Muscle of back (tissue), 11 donors: ENCODE results near the gene SRSF4. TPM values are rescaled to one million over a fixed set of nuclear protein-coding genes. Genes with fewer than 3 reads are reported as not detected.
A peak's percentile ranks its signal among the peaks of the same experiment; 100 is the strongest.
"Not testable (repeated sequence)": the region's sequence is repeated elsewhere in the genome, so short reads cannot be mapped to it uniquely, and the experiment has no call there.

Experiments
- DNase-seq, 3 donors: peaks; one replicate each; pipeline versions ENCODE4 v3.0.0 to v3.0.0-alpha.2; 2013
- polyA plus RNA-seq, 10 donors: library from polyadenylated mRNA; unstranded; fragments of 120-200 nt; gene quantifications; one replicate each; pipeline ENCODE4 v1.2.1, GENCODE V29; 2013; ENCODE audit not compliant: insufficient read length in 10 of 10

SRSF4 gene
- polyA plus RNA-seq, 10 donors: 57.3 to 82.7 (median 64.0) TPM

- DNase-seq: no peak
These were observed 53.0 kb downstream of the SRSF4 start for GRCh38 chr1:29128739-29129138.

DNA sequence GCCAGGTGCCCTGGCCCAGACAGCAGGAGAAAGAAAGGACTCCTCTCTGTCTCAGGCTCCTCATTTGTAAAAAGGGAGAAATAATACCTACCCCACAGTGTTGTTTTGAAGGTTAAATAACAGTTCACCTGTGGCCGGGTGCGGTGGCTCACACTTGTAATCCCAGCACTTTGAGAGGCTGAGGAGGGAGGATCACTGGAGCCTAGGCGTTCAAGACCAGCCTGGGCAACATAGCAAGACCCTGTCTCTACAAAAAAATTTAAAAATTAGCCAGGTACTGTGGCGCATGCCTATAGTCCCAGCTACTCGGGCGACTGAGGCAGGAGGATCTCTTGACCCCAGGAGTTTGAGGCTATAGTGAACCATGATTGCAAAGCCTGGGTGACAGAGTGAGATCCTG lies 55.5 kb downstream of the SRSF4 start:
- DNase-seq: no peak

DNA sequence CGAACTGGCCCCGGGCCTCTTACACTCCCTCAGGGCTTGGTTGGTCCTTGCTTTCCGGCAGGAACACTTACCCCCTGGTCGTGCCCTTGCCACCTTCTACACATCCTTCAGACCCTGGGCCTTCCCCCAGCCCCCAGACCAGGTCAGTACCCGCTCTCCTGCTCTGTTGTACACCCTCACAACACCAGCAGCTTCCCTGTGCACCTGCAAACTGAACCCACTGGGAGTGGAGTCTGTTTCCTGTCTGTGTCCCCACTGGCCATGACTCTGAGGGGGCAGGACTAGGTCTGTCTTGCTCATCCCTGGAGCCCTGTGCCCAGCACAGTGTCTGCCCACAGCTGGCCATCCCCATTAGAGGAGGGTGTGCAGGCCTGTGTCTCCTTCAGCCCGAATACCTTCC lies 55.9 kb downstream of the SRSF4 start:
- no peak for DNase-seq

DNA sequence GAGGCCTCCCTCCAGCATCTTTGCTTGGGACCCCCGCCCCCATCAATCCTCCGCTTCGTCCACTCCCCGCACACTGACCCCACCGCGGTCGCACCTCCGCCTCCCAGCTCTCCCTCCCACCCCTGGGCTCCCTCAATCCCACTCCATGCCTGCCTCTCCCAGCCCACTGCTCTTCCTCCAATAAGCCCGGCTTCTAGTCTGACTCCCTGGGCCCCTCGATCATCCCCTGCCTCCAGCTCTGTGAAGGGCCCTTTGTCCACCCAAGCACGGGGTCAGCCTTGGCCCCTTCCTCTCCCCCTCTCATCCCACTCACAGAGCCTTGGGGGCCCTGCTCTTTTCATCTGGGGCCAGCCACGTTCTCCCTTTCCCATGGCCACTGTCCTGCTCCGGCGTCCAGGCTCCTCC lies 56.5 kb downstream of the SRSF4 start:
- DNase-seq: no peak

DNA sequence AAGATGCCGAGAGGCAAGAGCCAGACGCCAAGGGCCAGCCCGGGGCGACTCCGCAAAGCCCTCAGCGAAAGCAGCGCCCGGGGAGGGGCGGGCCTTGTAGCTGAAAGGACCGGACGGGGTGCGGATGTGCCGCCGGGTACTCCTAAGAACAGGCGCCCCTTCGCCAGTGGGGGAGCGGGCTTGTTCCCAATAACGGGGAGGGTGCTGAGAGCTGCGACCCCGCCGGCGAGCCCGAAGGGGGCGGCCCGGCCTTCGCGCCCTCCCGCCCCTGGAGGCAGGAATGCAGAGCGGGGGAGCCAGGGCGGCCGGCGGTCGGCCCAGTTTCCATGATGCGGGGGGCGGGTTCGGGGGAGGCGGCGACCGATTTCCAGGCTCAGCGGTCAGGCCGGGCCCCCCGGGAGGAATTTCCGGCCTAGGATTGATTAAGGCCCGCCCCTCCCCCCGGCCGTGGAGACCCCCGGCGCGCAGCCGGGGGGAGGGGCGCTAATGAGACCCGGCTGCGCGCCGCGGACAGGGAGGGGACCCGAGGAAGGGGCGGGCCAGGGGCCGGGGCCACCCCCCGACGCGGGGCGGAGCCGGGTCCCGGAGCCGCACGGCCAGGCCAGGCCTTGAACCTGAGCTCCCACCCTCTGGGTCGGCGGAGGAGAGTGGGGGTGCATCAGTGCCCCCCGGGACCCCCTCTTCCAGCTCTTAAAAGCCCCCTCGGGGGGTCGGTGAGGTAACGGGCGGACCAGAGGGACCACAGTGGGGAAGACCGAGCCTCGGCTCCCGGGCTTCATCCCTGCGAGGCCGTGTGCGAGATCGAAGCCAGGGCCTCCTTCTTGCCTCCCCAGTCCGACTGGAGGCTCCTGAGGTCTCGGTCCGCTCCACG lies 57.1 kb downstream of the SRSF4 start:
- DNase-seq: peak; percentile 85 to 97 (median 93)

- peak in 1 of 3 donors; percentile 22 for DNase-seq
These were observed 57.8 kb downstream of the SRSF4 start, which contains the start of gene TMEM200B for GRCh38 chr1:29123887-29124365. Gene TMEM200B, minus strand, starts transcription at chr1:29123903. Its CDS starts 2,075 bp downstream, at chr1:29121828.

DNA sequence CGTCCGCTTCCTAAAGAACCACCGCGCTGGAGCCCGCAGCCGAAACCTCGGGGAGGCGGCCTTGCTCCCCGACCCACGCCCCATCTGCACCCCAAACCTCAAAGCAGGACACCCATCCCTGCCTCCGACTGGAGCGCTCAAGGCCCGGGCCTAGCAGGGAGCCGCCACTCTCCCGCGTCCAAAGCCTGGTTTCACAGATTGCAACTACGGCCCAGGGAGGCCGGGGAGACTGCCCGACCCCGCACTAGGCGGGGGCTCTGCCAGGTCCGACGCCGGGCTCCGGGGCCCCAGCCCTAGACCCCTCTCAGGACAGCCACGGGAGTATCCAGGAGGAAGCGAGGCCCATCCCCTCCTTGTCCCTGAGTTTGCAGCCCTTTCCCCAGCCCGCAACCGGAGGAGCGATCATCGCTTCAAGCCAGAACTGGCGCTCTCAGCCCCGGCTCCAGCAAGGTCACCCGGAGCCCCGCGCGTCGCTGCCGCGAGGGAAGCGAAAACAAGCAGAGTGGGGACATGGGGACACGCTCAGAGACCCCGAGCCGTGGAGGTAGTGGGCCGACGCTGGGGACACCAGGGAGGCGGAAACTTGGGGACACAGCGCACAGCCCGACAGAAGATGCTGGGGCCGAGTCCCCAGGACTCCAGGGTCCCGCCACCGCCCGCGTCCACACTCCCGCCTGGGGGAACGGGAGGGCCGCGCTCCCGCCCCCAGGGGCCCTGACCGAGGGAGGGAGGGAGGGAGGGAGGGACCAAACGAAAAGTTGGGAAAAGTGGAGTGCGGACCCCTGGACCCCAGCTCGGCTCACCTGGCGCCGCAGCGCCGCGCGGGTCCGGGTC lies 58.4 kb downstream of the SRSF4 start:
- peak in 2 of 3 donors; percentile 49 to 91 for DNase-seq

GRCh38 chr1:29122682-29123052 lies 59.0 kb downstream of the SRSF4 start:
- DNase-seq: peak in 2 of 3 donors; percentile 61 to 80

DNA sequence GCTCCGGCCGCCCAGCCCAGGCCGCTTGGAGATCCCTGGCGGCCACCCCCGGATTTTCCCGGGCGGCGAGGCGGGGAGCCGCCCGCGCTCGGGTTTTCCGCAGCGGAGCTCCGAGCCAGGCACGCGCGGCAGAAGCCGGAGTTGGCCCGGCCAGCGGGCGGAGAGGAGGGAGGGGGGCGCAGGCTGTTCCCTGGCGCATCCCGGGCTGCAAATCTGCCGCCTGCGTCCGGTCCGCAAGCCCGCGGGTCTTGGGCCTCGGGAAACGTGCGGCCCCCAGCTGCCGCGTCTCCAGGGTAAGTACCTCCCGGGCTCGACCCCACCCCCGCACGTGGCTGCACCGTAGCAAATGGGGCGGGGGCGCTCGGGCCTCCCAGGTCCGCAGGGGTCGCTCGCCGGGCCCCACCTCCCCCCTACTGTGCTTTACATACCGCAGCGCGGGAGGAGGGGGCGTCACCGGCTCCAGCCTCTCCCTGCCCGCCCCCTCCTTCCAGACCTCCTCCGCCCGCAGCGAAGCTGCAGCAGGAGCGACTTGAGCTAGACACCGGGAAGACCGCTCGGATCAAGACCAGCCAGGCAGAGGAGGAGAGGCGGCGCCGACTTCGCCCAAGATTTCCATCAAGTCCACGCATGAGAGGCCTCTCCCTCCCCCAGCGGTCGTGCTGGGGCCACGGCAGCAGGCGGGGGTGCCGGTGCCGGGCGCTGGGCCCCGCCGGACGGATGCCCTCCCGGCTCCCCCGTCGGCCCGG lies 59.6 kb downstream of the SRSF4 start:
- peak in 2 of 3 donors; percentile 65 to 90 for DNase-seq

DNA sequence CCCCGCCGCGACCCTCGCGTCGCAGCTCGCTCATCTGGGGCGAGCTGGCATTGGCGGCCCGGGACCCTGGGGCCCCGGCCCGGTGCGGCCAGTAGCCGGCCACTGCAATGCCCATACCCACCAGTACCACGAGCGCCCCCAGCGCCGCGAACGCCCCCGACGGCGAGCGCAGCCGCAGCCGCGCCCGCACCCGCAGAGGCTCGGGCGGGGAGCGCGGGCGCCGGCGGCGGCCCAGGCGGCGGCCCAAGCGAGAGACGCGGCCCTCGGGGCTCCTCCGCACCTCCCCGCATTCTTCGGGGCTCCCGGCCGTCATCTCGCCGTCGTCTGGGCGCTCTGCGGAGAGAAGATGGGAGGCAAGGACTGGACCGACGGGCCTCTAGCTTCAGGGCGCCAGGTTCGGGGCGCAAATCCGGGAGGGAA lies 60.2 kb downstream of the SRSF4 start:
- no peak for DNase-seq

GRCh38 chr1:29120947-29121485 lies 60.7 kb downstream of the SRSF4 start:
- DNase-seq: peak in 2 of 3 donors; percentile 60 to 85

GRCh38 chr1:29120367-29120766 lies 61.3 kb downstream of the SRSF4 start:
- no peak for DNase-seq

- DNase-seq: peak in 2 of 3 donors; percentile 42 to 57
These were observed 62.4 kb downstream of the SRSF4 start for GRCh38 chr1:29119121-29119929.

- DNase-seq: no peak
These were observed 64.3 kb downstream of the SRSF4 start for GRCh38 chr1:29117381-29117780.

DNA sequence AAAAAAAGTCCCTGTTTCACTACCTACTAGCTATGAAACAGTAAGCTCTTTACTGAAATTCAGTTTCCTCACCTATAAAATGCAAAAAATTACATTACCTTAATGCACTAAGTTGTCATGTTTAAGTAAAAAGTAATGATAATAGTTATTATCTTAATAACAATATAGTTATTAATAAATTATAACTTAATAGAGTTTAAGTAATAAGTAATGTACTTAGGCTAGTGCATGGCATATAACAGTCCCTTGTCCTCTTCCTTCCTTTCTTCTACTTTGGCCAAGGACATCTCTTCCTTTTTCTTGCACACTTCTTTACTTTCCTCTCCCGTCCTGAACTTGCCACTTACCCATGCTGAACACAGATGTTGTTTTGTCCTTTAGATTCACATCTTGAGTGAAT lies 67.0 kb downstream of the SRSF4 start:
- DNase-seq: no peak

DNA sequence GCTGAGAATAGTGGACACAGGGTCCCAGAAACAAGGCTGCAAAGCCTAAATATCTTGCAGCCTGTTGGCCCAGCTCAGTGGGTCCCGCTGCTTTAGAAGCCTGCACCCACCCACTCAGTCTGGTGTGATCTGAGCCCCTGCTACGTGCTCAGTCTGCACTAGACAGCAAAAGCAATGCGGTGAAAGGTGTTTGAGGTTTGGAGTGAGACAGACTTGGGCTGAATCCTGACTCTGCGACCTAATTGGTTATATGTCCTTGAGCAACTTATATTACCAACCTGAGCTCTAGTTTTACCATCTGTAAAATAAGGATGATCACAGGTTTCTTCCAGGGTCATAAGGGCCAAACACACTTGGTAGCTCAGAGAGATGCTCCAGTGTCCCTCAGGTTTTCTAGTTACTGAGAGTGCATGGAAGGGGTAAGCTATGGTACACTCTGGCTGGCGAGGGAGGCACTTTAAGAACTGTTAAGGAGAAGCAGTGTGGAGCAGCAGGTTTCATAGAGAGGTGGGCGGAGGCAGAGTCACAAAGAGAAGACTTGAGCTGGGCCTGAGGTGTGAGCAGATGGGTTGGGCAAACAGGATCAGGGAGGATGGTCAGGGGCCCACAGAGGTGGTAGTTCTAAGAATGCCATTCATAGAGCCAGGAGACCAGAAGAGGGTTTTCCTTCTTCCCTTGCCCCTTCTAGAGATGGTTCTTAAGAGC lies 68.1 kb downstream of the SRSF4 start:
- no peak for DNase-seq

- DNase-seq: no peak
These were observed 68.8 kb downstream of the SRSF4 start for GRCh38 chr1:29112705-29113412.

GRCh38 chr1:29108041-29108440 lies 73.7 kb downstream of the SRSF4 start:
- not testable (repeated sequence) for DNase-seq

DNA sequence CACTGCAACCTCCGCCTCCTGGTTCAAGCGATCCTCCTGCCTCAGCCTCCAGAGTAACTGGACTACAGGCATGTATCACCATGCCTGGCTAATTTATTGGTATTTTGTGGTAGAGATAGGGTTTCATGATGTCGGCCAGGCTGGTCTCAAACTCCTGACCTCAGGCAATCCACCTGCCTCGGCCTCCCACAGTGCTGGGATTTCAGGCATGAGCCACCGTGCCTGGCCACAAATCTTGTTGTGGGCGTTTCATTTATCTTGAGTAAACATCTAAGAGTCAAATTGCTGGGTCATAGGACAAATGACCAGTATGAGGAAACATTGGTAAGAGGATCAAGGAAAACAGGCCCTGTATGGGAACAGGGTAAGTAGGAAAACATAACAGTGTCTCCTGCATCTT lies 75.9 kb downstream of the SRSF4 start:
- DNase-seq: no peak
